GM19463 (cell line): Measurements from ENCODE around the gene GAS2L2.
A peak's percentile ranks its signal among the peaks of the same experiment; 100 is the strongest.
"Not testable (repeated sequence)": the region's sequence is repeated elsewhere in the genome, so short reads cannot be mapped to it uniquely, and the experiment has no call there.

ENCODE experiments used
- ATAC-seq: cut with Tn5 transposase; IDR thresholded peaks from one replicate; pipeline ENCODE4 v1.9.1; 2021; ENCODE audit warnings: mild to moderate bottlenecking, moderate library complexity; ENCODE audit not compliant: unreplicated experiment

GAS2L2 gene

GRCh38 chr17:35773679-35774425 is 20.8 kb upstream of the GAS2L2 start:
- no peak for ATAC-seq

DNA sequence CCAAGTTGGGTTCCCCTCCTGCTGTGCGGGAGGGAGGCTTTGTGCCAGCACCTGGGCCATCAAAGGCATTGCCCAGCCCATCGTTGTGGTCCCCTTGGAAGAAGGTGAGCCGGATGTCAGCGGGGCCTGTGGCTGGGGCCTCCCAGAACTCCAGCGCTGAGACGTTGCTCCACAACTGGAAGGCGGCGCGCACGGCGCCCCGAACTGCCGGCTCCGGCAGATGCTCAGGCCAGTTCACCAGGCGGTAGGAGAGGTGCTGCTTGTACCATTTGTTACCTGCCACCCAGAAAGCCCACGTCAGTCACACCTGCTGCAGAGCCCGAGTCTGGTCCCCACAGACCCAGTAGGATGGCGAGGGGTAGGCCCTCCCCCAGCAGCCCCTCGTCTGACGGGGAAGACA is 20.1 kb upstream of the GAS2L2 start:
- no peak for ATAC-seq

DNA sequence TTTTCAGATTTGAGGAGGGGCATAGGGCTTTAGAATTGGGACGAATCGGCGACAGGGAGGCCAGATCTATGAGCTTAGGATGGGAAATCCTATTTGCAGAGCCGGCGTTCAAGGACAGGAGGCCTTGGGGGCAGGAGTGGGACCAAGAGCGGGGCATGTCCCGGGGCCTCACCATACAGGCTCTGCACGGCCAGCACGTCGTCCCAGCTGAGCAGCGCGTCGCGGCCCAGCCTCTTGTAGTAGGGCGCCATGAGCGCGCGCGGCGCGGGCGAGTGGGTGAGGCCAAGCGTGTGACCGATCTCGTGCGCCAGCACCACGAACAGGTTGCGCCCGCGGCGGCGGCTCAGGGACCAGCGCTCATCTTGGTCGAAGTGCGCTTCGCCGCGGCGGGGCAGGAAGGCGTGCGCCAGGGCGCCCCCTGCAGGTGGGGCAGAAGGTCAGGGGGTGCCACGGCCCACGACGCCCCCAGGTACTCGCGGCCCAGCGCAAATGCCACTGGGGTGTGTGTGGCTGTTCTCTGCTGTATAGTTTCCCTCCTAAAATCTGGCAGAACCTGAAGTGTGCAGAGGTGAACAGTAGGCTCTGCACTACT is 17.0 kb upstream of the GAS2L2 start:
- ATAC-seq, result no peak

GRCh38 chr17:35768797-35769196 is 15.8 kb upstream of the GAS2L2 start:
- ATAC-seq, result no peak

DNA sequence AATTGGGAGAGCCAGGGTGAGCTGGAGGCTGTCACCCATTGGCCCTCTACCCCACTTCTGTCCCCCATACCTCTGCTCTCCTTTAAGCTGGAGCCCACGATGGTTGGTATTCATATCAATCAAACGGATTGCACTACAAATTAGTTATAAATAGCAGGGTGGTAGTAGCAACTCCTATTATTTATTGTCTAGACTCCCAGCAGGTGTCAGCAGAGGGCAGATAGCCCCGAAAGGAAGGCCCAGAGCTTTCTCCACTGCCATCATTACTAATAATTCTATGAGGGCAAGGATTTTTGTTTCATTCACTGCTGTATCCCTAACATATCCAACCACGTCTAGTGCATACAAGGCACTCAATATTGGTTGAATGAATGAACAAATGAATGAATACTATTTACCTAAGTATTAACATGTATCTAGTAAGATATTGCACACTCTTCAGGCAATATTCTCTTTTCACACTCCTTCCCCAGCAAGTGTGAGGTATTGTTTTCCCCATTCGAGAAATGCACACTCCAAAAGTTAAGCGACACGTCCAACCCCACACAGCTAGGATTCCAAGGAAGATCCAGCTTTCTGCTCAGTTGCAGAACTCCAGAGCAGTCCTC is 14.0 kb upstream of the GAS2L2 start:
- no peak for ATAC-seq

DNA sequence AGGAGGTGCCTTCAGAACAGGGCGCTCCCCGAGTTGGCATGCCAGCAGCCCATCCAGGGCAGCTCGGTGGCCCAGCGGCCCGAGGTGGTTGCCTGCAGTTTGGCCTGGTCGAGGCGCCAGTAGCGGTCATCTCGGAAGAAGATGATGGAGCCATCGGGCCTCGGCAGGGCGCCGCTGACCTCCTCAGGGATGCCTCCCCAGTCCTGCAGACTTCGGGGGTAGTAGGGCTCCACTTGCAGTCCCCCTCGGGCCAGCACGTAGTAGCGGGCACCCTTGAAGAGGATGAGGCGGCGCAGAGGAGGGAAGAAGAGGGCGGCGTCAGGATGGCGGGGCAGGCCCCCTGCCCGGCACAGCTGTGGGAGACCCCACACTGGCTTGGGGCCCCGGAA is 13.4 kb upstream of the GAS2L2 start:
- ATAC-seq, result no peak

DNA sequence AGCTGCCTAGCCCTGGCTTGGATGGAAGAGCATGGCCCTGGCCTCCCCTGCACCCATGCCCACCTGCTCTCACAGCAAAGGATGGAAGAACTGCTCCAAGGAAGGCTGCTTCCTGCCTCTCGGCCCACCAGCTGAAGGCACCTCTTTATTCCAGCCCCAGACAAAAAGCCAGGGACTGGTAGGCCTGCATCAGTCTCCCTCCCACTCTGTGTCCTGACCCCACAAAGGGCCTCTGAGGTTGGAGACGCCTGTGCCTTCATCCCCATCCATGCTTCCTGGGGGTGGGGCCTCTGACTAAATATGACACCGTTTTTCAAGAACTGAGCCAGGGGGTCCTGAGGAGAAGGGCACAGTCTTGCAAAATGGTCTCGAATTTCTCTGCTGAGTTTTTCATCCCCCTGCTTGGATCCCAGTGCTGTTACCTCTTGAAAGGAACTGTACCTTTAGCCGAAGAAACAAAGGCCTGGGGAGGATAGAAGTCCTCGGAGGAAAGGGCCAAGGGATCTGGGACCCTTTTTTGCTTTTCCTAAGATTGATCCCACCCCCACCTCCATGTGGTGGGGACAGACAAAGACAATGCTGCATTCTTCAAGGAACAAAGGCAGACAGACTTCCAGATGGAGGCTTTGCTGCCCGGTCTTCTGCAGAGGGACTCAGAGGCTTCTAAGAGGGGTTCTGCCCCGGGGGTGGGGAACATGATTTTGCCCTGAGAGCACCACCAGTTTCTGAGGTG is 12.9 kb upstream of the GAS2L2 start:
- no peak for ATAC-seq

GRCh38 chr17:35765086-35765710 is 12.2 kb upstream of the GAS2L2 start:
- no peak for ATAC-seq

GRCh38 chr17:35764123-35764991 is 11.3 kb upstream of the GAS2L2 start:
- peak; percentile 90 for ATAC-seq

DNA sequence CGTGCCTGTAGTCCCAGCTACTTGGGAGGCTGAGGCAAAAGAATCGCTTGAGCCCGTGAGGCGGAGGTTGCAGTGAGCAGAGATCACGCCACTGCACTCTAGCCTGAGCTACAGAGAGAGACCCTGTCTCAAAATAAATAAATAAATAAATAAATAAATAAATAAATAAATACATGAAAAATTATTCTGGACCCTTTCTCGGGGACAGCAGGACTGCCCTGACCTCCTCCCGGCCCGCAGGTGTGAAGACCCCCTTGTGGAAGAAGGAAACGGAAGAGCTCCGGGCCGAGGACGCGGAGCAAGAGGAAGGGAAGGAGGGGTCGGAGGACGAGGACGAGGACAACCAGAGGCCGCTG is 10.7 kb upstream of the GAS2L2 start:
- ATAC-seq, result no peak

DNA sequence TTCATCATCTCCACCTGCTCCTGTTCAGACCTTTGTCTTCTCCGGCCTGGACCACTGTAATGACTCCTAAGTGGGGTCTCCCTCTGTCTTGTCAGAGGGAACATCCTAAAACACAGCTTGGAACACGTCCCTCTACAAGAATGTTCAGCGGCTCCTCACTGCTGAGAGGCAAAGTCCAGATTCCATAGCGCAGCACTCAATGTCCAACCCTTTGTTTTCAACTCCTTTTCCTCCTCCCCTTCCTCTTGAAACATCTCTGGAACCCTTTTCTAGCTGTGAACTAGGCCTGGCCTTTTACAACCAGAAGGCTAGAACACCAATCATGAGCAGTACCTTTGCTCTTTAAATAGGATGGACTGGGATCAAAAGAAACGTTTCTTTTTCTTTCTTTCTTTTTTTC is 8.6 kb upstream of the GAS2L2 start:
- no peak for ATAC-seq

- ATAC-seq, result no peak
These were observed 7.5 kb upstream of the GAS2L2 start, which contains the start of gene C17orf50 for GRCh38 chr17:35760587-35760986. C17orf50 (plus strand) TSS chr17:35760887; CDS start chr17:35760942, 55 bp downstream.

DNA sequence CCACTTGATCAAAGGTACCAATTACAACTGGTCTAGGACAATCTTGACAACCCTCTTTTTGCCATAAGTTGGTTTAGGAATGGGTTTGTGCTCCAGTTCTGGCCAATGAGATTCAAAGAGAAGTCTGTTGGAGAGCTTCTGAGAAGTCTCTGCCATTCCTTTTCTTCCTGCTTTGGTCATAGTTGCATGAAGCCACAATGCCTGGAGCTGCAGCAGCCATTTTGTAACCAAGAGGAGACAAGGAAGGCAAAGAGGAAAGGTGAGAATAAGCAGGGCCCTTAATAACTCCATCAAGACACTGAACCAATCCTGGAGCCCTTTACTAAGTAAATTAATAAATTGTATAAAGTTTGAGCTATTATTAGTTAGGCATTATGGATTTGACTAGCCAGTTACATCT is 4.2 kb upstream of the GAS2L2 start:
- ATAC-seq, result no peak

GRCh38 chr17:35752471-35752870 is 568 bp downstream of the GAS2L2 start:
- ATAC-seq, result no peak

DNA sequence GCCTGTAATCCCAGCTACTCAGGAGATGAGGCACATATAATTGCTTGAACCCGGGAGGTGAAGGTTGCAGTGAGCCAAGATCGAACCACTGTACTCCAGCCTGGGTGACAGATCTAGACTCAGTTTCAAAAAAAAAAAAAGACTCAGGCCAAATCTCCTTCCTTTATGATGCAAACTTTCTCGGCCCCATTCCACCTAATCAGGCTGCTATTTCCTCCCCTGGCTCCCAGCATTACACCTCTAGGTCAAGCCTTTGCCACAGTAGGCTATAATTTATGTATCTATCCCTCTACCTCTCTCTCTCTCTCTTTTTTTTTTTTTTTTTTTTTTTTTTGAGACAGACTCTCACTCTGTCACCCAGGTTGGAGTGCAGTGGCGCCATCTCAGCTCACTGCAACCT is 1.5 kb downstream of the GAS2L2 start:
- ATAC-seq, result not testable (repeated sequence)

GRCh38 chr17:35750526-35751395 is 2.3 kb downstream of the GAS2L2 start:
- ATAC-seq, result no peak

- ATAC-seq, result no peak
These were observed 3.3 kb downstream of the GAS2L2 start for GRCh38 chr17:35749560-35750412.

DNA sequence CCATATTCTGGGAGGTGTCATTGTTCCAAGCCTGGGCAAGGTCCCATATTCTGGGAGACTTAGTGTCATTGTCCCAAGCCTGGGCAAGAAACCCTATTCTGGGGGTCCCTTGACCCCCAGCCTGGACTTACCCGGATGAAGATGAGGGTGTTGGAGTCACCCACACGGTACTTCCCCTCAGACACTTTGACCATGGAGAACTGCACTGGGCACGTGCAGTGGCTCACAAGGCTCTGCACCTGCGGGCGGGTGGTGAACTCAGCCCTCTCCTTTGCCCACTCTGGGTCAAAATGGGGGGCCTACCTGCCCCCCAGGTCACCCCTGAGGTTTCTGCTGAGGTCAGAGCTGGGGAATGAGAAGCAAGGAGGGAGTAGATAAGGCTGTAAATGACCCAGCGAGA is 4.1 kb downstream of the GAS2L2 start:
- no peak for ATAC-seq
